Lower leg skin (tissue), 4 donors: ENCODE measurements around the gene SPTAN1. TPM values are rescaled to one million over a fixed set of nuclear protein-coding genes. Genes with fewer than 3 reads are reported as not detected.
"Not testable (repeated sequence)": the region's sequence is repeated elsewhere in the genome, so short reads cannot be mapped to it uniquely, and the experiment has no call there.

Experiments used
- DNase-seq, 2 donors: peaks; one replicate each; pipeline ENCODE4 v3.0.0-alpha.2; 2019; ENCODE audit warnings: low spot score in 2 of 2
- H3K4me3 ChIP-seq: fragments of 200-600 bp; sonication (generic); 2 replicates; pipeline ENCODE4 v1.5.1; 2017; ENCODE audit warnings: mild to moderate bottlenecking, low read depth; ENCODE audit not compliant: poor library complexity, severe bottlenecking
- POLR2A ChIP-seq, 2 donors: fragments of 450-650 bp; IDR thresholded peaks; one replicate each; pipeline ENCODE4 v1.6.1; 2016 to 2017; ENCODE audit warnings: antibody characterized with exemption in 2 of 2, mild to moderate bottlenecking in 1 of 2, moderate library complexity in 1 of 2
- whole genome bisulfite sequencing, 2 donors: methylation state at CpG; one replicate each; pipeline ENCODE4 v1.1.5; 2018; 5-methylcytosine and 5-hydroxymethylcytosine counted together
- intact Hi-C: fragments of 100-400 bp; cut with DNase I; formaldehyde crosslinking; loops from one replicate; pipeline ENCODE4 v1.15.0; 2023; ENCODE audit warnings: low total_unique reads
- total RNA-seq, 4 donors: library from RNA; depleted of rRNA; stranded (reverse); fragments of >200 nt; gene quantifications; one replicate each; pipeline ENCODE4 v1.1.0, GENCODE V29; 2016
- TF ChIP-seq, protein P1 (sequence below), 3 donors: fragments of 450-650 bp; IDR thresholded peaks; one replicate each; pipeline ENCODE4 v1.5.1; 2016; ENCODE audit warnings: antibody characterized with exemption in 3 of 3, mild to moderate bottlenecking in 3 of 3, moderate library complexity in 2 of 3

SPTAN1 gene
- total RNA-seq, 4 donors from 2014 or later, result 223 to 331 (median 293) TPM

DNA sequence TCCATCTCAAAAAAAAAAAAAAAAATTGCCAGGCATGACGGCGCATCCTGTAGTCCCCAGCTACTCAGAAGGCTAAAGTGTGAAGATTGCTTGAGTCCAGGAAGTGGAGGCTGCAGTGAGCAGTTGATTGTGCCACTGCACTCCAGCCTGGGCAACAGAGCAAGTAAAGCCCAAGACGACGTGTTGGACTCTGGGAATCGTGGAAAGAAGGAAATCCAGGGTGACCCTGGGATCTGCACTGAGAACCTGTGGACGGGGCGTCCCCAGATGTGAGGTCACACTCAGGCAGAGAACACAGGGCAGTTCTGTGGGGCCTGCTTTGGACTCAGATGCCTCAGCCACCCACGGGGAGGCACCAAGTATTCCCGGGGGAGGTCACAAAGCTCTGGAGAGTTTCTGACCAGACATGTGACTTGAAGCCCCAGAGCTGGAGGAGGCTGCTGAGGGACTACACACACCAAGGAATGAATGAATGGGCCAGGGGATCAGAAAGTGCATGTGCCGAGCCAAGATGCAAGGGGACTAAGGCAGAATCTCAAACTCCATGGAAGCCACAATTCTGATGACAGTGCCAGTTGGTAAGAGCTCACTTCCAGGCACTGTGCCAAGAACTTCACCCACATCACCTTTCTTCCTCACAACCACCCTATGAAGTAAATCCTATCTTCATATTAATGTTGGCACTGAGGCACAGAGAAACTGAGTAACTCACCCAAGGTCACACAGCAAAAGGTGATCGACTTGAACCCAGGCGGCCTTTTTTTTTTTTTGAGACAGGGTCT is 91.3 kb downstream of the SPTAN1 start:
- TF ChIP-seq POLR2A (IDR thresholded peaks at IDR 0.05), result no peak
- TF ChIP-seq, protein P1, sequence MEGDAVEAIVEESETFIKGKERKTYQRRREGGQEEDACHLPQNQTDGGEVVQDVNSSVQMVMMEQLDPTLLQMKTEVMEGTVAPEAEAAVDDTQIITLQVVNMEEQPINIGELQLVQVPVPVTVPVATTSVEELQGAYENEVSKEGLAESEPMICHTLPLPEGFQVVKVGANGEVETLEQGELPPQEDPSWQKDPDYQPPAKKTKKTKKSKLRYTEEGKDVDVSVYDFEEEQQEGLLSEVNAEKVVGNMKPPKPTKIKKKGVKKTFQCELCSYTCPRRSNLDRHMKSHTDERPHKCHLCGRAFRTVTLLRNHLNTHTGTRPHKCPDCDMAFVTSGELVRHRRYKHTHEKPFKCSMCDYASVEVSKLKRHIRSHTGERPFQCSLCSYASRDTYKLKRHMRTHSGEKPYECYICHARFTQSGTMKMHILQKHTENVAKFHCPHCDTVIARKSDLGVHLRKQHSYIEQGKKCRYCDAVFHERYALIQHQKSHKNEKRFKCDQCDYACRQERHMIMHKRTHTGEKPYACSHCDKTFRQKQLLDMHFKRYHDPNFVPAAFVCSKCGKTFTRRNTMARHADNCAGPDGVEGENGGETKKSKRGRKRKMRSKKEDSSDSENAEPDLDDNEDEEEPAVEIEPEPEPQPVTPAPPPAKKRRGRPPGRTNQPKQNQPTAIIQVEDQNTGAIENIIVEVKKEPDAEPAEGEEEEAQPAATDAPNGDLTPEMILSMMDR (IDR thresholded peaks at IDR 0.05), result no peak
- no peak for DNase-seq
- intact Hi-C loops, result no loop called here
- 73 to 75% methylated on average over 12 of the region's 12 CpGs for WGBS, 2 donors
- no peak overlapping the region for H3K4me3 ChIP-seq

DNA sequence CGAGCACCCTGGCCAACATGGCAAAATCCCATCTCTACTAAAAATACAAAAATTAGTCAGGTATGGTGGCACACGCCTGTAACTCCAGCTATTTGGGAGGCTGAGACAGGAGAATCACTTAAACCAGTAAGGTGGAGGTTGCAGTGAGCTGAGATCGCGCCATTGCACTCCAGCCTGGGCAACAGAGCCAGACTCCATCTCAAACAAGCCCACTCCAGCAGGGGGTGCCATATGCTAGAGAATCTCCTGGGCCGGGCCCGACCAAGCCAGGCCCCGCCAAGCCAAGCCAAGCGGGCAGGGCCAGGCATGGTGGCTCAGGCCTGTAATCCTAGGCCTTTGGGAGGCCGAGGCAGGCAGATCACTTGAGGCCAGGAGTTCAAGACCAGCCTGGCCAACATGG is 95.8 kb downstream of the SPTAN1 start:
- DNase-seq, intact Hi-C loops, H3K4me3 ChIP-seq: not testable (repeated sequence)
- WGBS, 2 donors, result 86 to 91% methylated on average over 9 of the region's 9 CpGs

DNA sequence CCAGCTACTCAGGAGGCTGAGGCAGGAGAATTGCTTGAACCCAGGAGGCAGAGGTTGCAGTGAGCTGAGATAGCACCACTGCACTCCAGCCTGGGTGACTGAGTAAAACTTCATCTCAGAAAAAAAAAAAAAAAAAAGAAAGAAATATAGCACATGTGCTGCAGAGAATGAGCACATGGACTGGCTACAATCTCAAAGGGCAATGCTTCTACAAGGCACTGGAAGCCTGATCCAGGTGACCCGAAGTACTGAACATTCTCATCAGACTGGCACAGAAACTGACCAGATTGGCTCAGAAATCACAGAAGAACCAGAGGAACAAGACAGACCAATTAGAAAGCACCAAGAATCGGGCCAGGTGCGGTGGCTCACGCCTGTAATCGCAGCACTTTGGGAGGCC is 99.4 kb downstream of the SPTAN1 start:
- no peak for DNase-seq
- WGBS, 2 donors, result 90 to 93% methylated on average over 5 of the region's 5 CpGs
- intact Hi-C loops, result no loop called here
- TF ChIP-seq POLR2A (IDR thresholded peaks at IDR 0.05), result no peak
- TF ChIP-seq, protein P1 (IDR thresholded peaks at IDR 0.05), result no peak
- no peak overlapping the region for H3K4me3 ChIP-seq

DNA sequence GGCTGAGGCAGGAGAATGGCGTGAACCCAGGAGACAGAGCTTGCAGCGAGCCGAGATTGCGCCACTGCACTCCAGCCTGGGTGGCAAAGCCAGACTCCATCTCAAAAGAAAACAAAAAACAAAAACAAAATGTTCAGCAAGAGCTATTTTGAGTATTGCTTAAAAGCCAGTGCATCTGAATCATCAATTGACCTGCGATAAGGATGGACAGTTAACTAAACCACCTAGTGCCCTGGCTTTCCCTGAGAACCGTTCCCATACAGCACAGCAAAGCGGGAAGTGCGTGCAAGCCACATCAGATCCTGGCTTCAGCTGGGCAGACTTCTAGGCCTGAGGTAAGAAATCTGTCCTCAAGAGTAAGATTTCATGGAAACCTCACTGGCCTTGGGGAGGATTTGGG is 101.5 kb downstream of the SPTAN1 start:
- 95 to 96% methylated on average over 8 of the region's 8 CpGs for WGBS, 2 donors
- no peak for DNase-seq
- TF ChIP-seq, protein P1 (IDR thresholded peaks at IDR 0.05), result no peak
- TF ChIP-seq POLR2A (IDR thresholded peaks at IDR 0.05), result no peak

DNA sequence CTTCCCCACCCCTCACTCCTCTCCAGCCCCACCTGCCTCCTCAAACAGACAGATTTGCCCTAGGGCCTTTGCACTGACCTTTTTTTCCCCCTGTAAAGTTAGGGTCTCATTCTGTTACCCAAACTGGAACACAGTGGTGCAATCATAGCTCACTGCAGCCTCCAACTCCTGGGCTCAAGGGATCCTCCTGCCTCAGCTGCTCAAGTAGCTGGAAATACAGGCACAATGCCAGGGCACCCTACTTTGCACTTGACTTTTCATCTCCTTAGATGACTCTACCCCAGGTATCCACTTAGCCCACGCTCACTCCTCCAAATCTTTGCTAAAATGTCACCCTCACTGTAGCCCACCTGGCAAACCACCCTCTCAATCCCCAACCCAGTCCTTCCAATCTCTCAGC is 102.1 kb downstream of the SPTAN1 start:
- TF ChIP-seq POLR2A (IDR thresholded peaks at IDR 0.05), result no peak
- TF ChIP-seq, protein P1 (IDR thresholded peaks at IDR 0.05), result no peak
- WGBS, 2 donors, result 95 to 100% methylated on average over 1 of the region's 1 CpG
- DNase-seq, result no peak
- intact Hi-C loops, result no loop called here
- H3K4me3 ChIP-seq, result no peak overlapping the region

More for the DNA sequence above, 101.5 kb downstream of the SPTAN1 start:
- H3K4me3 ChIP-seq, result no peak overlapping the region
- intact Hi-C loops, result no loop called here

DNA sequence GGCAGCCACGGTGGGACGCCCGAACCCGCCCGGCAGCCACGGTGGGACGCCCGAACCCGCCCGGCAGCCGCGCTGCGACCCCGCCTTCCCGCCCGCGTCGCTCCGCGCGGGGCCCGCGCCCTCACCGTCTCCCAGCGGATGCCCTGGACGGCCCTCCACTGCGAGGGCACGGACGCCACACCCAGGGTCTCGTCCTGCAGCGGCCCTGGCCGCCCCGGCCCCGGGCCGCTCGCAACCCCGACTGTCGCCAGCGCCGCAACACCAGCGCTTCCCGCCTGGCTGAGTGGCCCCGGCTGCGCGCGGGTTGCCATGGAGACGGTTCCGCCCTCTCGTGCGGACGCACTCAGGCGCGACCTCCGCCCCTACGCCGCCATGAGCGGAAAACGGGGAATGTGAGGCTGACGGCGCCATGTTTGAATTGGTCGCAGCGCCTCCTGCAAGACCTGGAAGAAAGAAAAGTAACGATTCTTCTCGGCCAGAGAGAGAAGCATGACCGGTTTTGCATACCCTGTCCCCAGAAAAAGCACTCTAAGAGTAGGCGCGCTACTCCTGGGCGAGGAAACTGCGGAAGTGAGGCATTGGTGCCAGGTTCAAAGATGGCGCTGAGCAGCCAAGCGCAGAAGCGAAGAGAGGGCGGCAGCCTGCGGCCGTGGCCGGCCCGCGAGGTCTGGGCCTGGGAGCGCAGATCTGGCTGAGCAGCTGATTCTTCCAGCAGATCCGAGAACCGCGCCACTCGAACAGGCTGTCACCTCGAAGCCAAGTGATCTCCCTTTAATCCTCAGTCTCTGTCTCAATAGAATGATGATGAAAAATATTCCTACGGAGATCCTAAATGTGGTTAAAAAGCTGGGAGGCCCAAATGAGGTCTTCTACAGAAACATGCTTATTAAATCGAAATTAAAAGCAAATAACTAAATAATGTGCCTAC is 104.3 kb downstream of the SPTAN1 start, which contains the start of gene DYNC2I2:
TSS of gene DYNC2I2 (minus strand) at position 432 of the 928 bp plus-strand sequence. CDS start at position 311, 121 bp downstream.
- intact Hi-C loops, result no loop called here
- H3K4me3 ChIP-seq, result peak within 1 kb of the TSS; percentile 68
- DNase-seq, result peak; percentile 92 to 99
- TF ChIP-seq, protein P1 (IDR thresholded peaks at IDR 0.05), result no peak
- no peak for TF ChIP-seq POLR2A (IDR thresholded peaks at IDR 0.05)
- 1% methylated on average over 43 to 69 of the region's 86 CpGs for WGBS, 2 donors
